Kidney epithelial cell (primary cell): ENCODE results near the gene CHST6. TPM values are rescaled to one million over a fixed set of nuclear protein-coding genes. Genes with fewer than 3 reads are reported as not detected.
"Not testable (repeated sequence)": the region's sequence is repeated elsewhere in the genome, so short reads cannot be mapped to it uniquely, and the experiment has no call there.

ENCODE experiments used
- DNase-seq: peaks from one replicate; pipeline ENCODE4 v3.0.0-alpha.2; 2010; ENCODE audit warnings: low read depth
- H3K27me3 ChIP-seq: 2 replicates; pipeline ENCODE4 v1.6.0; 2011; ENCODE audit warnings: low read length; ENCODE audit not compliant: control insufficient read depth, insufficient read depth
- H3K36me3 ChIP-seq: 2 replicates; pipeline ENCODE4 v1.5.1; 2011; ENCODE audit warnings: low read length; ENCODE audit not compliant: control insufficient read depth, insufficient read depth
- H3K4me3 ChIP-seq: 2 replicates; pipeline ENCODE4 v1.5.1; 2011; ENCODE audit warnings: low read depth, mild to moderate bottlenecking, control low read depth, low read length
- total RNA-seq: library from RNA; depleted of rRNA; stranded (reverse); fragments of >200 nt; gene quantifications from 2 replicates; pipeline ENCODE4 v1.2.3, GENCODE V29; 2015
- TF ChIP-seq, protein P1 (sequence below): IDR thresholded peaks from 2 replicates; pipeline ENCODE4 v1.5.1; 2011; ENCODE audit warnings: mild to moderate bottlenecking, moderate library complexity, low read length, control low read depth, inconsistent platforms; ENCODE audit not compliant: insufficient read depth, poor library complexity, severe bottlenecking

The CHST6 gene
- 1.6 and 2.4 TPM in 2 replicates for total RNA-seq

DNA sequence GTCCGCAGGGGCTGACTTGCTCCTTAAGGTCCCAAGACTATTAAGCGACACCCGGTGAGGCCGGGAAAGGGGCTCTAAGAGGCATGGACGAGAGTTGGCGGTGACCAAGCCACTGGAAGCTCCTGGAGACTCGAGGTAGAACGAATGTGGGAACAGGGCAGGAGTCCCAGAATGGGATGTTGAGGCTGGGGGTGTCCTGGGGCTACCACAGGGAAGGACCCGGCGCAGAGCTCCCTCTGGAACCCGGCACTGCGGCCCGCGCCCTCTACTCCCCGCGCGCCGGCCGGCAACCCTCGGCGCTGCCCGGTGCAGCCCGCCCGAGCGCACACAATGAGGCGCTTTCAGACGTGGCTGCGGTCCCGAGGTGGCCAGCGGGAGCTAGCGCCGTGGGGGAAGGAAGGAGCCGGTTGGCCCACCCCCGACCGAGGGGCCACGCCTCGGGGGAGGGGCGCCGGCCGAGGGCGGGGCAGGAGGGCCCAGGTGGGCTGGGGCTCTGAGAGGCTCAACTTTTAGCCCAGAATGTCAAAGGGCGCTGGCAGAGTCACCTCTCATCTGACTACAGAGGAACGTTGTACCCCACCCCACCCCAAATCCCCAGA lies at the start of gene CHST6:
Gene CHST6 (minus strand): TSS at position 366 of the 599 bp plus-strand sequence. CDS start 15,613 bp downstream, outside the sequence.
- Histone ChIP-seq H3K4me3 (peak within 1 kb of the TSS; percentile 20), H3K27me3 (peaks cover 2% of the 10 kb centered on the region), H3K36me3 (no peaks in the 10 kb centered on the region)
- TF ChIP-seq, protein P1, sequence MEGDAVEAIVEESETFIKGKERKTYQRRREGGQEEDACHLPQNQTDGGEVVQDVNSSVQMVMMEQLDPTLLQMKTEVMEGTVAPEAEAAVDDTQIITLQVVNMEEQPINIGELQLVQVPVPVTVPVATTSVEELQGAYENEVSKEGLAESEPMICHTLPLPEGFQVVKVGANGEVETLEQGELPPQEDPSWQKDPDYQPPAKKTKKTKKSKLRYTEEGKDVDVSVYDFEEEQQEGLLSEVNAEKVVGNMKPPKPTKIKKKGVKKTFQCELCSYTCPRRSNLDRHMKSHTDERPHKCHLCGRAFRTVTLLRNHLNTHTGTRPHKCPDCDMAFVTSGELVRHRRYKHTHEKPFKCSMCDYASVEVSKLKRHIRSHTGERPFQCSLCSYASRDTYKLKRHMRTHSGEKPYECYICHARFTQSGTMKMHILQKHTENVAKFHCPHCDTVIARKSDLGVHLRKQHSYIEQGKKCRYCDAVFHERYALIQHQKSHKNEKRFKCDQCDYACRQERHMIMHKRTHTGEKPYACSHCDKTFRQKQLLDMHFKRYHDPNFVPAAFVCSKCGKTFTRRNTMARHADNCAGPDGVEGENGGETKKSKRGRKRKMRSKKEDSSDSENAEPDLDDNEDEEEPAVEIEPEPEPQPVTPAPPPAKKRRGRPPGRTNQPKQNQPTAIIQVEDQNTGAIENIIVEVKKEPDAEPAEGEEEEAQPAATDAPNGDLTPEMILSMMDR = no peak
- no peak for DNase-seq

DNA sequence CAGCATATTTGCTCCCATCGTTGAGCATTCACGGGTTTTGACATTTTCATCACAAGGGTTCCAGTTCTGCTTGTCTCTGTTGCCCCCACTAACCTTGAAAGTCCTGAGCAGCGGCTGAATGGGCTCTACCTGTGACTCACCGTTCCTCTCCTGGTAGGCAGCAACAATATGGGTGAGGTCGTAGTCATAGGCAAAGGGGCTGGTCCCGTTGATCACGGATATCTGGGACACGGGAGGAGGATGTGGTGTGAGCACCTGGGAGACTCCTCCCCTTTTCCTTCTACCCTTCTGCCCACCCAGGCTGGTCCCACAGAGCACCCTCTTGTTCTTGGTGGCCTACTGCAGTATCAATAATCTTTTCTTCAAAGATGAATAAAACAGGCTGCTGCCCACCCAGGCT lies 47.2 kb upstream of the CHST6 start:
- not testable (repeated sequence) for H3K4me3 ChIP-seq, H3K27me3 ChIP-seq, DNase-seq, H3K36me3 ChIP-seq

DNA sequence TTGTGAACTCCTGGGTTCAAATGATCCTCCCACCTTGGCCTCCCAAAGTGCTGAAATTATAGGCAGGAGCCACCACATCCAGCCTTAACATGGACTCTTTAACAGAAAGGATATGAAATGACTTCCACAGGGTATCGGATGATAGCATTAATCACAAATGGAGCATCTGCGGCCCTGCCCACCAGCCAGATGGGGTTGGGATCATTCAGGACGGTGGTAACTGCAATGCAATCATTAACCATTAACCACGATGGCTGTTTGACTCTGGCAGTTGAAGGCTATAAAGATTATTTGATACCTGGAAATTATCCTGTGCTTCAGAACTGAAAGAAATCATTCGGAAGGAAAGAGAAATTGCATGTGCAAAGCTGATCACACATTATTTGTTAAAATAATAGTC lies 46.0 kb upstream of the CHST6 start:
- no peaks in the 10 kb centered on the region for H3K36me3 ChIP-seq
- H3K4me3 ChIP-seq = no peak overlapping the region
- TF ChIP-seq, protein P1 = no peak
- H3K27me3 ChIP-seq = no peaks in the 10 kb centered on the region
- DNase-seq = no peak

DNA sequence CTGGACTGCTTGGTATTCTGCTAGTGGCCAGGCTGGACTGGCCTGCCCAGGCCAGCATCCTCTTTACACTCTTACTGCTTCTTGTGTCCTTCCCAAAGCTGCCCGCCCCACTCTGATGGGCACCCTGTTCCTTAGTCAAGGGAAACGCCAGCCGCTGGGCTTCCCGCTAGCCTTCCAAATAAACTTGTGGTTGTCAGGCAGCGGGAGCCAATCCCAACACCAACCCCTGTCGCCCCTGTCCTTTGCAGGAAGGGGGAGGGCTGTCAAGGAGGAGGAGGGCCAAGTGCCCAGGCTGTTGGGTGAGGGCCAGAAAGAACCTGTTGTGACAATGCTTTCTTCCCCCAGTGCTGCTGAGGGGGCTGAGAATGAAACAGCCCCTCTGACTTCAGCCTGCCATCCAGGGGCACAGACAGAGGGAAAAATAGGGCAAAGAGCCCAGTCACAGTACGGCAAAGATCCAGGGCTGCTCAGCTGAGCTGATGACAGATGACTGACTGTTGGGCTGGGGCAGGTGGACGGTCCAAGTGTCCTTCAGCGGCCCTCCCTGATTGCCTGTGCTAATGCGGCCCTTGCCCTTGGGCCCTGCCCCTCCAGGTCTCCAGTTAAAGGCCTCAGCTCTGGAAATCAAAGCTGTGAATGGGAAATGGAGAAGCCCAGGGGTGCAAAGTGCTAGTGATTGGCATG lies 43.8 kb upstream of the CHST6 start:
- DNase-seq, H3K36me3 ChIP-seq, H3K27me3 ChIP-seq, H3K4me3 ChIP-seq: not testable (repeated sequence)

DNA sequence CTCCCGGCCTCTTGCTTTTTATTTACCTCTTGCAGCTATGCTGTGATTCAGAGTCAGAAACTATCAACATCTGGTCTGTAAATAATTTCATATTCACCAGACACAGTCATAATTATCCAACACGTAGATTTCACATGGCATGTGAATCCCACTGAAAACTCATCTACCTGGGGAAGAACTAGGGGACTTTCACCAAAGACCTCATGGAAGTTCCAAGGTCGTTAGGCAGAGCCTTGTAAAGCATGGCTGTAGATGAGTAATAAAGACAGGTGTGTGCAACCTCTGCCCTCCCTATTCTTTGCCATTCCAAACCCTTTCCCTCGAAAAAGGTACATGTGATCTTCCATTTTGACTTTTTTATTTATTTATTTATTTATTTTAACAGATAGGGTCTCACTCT lies 42.5 kb upstream of the CHST6 start:
- Histone ChIP-seq H3K4me3 (no peak overlapping the region), H3K27me3 (no peaks in the 10 kb centered on the region), H3K36me3 (no peaks in the 10 kb centered on the region)
- TF ChIP-seq, protein P1 = no peak
- no peak for DNase-seq

DNA sequence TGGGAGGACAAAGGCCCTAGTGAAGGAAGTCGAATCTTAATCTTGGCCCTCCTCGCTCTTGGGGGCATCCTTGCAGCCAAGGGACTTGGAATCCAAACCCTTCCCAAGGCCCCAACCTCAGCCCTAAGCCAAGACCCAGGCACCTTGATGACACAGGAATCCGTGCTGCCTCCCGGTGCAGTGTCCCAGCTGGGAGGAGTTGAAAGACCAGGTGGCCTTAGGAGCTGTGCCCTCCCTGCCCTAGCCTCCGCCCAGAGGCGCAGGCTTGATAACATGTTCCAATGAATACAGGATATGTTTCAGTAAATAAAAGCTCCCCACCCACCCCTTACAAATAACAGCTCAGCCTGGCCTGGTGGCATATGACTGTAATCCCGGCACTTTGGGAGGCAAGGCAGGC lies 40.7 kb upstream of the CHST6 start, which contains the start of gene CHST5:
Gene CHST5 (minus strand): TSS at position 208 of the 400 bp plus-strand sequence. CDS start 5,724 bp downstream, outside the sequence.
- H3K4me3 ChIP-seq = no peak within 1 kb of the TSS
- DNase-seq = no peak
- no peaks in the 10 kb centered on the region for H3K36me3 ChIP-seq
- TF ChIP-seq, protein P1 = no peak
- H3K27me3 ChIP-seq = no peaks in the 10 kb centered on the region
